Medulla oblongata (tissue), 1 donor: ENCODE measurements around the gene AUTS2.

Source experiments
- DNase-seq: peaks from one replicate; pipeline ENCODE4 v3.0.0-alpha.2; 2015; ENCODE audit errors: extremely low spot score

The AUTS2 gene

DNA sequence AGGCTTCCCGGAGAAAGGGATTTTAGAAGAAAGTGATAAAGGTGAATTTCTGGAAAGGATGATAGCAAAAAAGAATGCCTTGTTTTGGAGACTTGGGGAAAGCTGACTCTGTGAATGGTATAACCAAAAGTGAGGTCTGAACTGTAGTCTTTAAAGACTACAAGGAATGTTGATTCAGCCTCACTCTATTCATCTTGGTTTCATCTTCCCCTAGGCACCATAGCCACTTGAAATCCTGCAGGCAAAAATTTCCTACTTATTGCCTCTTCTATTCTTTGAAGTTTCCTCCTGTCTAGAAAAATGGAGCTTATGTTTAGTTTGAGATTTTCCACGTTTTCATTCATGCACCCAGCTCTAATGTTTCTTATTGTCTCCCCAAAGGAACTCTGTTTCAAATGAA, 518.0 kb downstream of the AUTS2 start:
- no peak for DNase-seq

DNA sequence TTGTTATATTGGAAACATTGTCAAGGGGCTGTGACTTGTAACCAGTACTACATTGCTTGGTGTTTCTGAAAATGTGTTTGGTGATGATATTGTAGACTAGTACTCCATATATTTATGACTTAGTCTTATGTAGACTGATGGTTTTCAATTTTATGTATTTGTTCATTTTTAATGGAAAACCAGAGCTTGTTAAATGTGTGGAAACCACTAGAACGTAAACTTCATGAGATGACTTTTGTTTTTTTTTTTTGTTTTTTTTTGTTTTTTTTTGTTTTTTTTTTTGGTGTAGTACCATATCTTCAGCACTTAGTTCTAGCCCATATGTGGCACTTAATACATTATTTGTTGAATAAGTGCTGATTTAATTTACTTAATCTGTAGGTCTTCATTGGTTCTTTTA, 518.6 kb downstream of the AUTS2 start:
- no peak for DNase-seq

- no peak for DNase-seq
Observed at GRCh38 chr7:70120851-70121250, 522.6 kb downstream of the AUTS2 start.

DNA sequence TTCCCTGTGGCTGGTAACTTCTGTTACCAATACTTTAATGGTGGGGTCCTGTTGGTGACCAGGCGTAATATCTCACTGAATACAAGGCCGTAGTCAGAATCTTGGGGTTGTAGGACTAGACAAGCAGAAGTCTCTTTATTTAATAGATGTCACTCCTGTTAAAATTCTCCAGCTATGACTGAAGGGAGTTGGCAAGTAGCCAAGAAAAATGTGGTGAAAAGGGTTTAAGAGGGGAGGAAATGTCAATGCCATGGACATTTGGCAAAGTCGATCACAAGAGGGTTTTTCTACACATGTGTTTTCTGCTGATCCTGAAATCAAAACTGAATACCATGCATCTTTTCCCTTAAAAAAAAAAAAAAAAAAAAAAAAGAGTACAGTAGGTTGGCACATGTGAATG, 533.5 kb downstream of the AUTS2 start:
- no peak for DNase-seq

DNA sequence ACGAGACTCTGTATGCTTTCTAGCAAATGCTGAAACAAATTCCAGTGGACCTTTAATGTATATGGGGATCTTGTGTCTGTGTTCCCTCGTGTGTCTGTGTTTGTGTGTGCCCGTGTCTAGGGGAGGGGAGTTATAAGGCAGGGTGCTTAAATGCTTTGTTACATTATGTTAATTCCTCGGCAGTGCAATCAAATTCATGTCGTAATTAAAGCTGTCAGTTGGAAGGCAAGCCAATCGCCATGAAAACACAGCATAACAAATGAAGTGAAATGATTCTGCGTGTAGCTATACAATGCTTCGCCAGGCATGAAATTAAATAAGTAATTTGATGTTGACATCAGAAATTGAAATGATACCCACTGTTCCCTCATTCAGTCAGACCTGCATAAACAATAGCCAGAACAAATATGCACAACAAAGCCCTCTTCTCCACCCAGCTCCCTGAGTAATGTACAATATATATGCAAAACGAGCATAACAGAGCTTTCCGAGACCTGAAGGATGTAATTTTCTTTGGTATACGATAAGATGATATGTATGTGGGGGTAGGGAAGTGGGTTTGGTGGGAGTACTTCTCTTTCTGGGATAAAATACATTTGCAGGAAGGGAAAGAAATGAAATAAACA, 534.1 kb downstream of the AUTS2 start:
- DNase-seq, result no peak

DNA sequence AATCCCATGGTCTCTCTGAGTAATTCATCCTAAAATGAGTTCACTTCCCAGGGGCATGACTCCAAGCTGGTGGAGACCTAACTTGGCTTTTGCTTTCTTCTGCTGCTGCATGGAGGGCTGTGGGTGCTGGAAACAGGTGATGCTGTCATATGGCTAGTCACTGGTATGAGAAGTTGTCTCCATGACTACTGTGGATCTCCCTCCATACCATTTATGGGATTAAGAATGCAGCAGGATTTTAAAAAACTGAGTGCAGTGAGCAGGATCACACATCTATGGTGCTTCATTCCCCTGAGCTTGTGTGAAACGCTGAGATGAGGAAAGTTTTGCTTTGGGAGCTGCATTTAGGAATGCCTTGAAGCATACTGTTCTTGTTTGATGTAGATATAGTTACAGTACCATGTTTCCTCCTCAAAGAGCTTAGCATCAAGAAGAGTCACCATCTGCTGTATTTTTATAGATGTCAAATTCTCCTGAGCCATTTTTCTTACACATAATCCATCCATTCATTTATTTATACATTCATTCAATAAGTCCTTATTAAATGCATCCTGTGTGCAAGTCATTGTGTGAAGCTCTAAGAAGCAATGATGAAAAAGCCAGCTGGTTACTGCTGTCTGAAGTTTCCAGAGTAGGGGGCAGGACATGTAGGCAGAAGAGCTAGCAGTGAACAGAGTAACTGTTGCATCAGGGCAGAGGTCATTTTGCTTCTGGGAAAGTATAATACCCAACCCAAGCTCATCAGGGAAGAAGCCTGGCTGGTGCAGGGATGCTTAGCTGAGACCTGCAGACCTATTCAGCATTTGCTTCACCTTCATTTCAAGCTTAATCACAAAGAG, 534.8 kb downstream of the AUTS2 start:
- DNase-seq, result no peak

GRCh38 chr7:70134029-70134770, 535.9 kb downstream of the AUTS2 start:
- peak; percentile 11 for DNase-seq

DNA sequence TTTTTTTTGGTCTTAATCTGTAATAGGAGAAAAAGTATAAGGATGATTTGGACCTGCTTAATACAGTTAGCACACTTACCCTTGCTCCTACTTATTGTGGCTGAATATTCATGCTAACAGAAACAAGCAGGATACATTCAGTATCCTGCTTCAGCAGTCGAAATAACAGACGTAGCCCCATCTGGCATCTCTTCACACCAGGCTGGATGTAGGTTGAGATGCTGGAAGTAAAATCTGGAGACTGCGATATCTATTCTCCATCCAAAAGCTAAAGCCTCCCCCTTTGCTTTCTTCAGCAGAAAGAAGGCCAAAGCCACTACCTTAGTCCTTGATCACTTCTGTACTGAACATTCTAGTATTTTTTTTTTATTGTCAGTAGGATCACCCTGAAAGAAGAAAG, 537.4 kb downstream of the AUTS2 start:
- DNase-seq, result no peak

DNA sequence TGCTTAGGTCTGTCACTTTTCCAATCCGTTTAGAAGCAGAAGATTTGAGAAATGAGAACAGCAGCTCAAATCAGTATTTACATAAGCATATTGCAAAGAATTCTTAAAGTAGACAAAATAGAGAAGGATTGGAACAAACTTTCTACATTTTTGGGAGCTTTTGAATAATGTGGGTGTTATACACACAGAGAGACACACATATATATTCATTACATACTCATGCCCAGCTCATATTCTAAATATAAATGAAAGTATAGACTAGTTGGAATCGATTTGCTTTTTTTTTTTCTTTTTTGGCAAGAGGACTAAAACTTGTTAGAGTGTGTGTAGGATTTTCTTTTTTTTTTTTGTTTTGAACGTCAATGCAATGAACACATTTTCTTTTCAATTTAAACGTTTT, 538.9 kb downstream of the AUTS2 start:
- no peak for DNase-seq

DNA sequence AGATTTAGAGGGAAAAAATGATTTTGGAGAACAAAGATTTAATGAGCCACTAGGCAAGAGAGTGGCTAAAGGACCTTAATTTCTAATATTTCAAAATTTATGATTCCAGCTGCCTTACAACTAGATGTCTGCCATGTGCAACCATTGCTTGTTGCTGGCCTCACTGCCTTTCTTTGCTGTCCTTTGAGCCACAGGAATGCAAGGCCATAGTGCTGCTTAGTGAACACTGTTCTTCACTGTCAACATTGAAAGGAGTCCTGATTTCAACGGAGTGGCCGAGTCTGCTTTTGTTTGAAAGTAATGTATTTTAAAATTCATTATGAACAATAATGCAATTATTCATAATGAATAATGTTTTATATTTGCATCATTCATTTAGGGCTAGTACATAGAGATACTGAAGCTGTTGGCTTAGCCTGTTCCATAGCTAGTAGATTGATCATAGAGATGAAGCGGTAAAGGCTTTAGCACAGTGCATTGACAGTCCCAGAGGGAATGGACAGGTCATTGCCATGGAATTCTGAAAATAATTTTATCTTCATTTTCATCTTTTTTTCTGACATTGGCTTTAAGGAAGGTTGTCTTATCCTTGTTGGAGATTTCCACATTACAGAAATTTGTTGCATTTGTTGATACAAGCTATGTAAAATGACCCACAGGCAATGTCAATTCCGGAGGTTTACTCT, 544.1 kb downstream of the AUTS2 start:
- no peak for DNase-seq

DNA sequence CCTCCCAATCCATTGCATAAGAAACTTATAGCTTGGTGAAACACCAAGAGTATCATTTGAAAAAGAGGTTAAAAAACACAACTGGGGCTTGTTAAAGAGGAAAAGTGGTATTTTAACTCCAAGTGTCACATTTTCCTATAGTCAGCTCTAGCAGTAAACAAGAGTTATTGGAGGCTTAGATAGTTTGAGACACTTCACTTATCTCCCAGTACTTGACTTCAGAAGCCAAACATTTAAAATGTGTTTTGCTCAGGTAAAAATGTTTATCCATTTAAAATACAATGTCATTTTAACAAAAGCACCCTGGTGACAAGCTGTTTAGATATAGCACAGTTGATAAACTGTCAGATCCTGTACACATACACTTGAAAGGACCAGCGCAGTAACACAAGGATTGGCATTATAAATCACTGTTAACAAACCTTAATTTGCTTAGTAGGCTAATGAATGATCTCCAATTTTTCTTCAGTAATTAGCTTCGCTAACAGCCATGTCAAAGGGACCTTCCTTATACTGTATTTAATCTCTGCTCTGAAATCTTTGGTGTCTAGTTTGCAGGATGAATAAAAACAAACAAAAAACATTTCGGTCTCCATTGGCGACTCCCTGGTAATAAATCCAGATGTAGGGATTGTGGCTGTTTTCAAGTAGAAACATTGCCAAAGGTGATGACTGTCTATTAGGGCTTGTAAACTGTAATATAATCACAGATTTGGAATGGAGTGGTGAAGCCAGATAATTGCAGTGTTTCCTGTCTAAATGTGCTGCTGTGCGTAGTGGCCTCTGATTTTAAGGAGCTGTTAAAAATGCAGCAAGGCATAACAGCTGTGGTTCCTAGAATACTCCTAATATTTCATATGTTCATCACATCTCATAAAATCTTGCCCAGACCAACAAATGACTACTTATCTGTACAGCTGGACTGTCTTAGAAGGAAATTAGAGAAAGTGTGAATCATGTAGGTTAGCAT, 545.1 kb downstream of the AUTS2 start:
- DNase-seq, result no peak

GRCh38 chr7:70148997-70149396, 550.7 kb downstream of the AUTS2 start:
- DNase-seq, result no peak

GRCh38 chr7:70152313-70152712, 554.0 kb downstream of the AUTS2 start:
- no peak for DNase-seq

GRCh38 chr7:70153933-70154332, 555.7 kb downstream of the AUTS2 start:
- no peak for DNase-seq

GRCh38 chr7:70154521-70155180, 556.4 kb downstream of the AUTS2 start:
- DNase-seq, result no peak

GRCh38 chr7:70156057-70156456, 557.8 kb downstream of the AUTS2 start:
- no peak for DNase-seq

GRCh38 chr7:70159121-70159520, 560.8 kb downstream of the AUTS2 start:
- no peak for DNase-seq

DNA sequence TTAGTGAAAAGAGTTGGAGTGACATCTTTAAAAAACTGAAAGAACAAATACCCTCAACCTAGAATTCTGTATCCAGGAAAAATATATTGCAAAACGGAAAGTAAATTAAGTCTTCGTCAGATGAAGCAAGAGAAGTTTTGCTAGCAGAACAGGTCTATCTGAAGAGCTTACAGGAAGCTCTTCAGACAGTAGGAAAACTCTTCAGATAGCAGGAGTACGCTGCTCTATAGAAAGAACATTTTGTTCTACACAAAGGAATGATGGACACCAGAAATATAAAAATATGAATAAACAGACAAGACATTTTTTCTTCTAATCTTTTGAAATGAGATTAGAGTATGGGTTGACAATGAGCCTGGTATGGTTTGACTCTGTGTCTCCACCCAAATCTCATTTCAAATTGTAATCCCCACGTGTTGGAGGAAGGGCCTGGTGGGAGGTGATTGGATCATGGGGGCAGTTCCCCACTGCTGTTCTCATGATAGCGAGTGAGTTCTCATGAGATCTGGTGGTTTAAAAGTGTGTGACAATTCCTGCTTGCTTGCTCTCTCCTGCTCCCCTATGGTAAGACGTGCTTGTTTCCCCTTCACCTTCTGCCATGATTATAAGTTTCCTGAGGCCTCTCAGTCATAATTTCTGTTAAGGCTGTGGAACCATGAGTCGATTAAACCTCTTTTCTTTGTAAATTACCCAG, 567.3 kb downstream of the AUTS2 start:
- DNase-seq, result no peak

- no peak for DNase-seq
Observed at GRCh38 chr7:70171369-70171920, 573.2 kb downstream of the AUTS2 start.

DNA sequence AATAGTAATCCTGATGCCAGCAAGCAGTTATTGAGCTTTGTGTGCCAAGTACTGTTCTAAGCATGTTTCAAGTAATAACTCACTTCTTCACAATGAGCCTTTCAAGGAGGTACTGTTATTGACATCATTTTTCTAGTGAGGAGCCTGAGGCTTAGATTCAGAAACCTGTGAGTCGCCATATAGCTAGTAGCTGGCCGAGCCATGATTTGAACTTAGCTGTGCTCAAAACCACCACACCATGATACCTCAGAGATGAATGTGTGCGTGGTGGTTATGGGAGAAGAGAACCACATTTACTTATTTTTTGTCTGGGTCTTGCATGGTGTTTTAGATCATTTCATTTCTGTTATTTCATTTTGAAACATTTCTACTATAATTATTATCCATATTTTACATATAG, 578.9 kb downstream of the AUTS2 start:
- no peak for DNase-seq
